ENCODE data around the gene BCAS1. TPM values are rescaled to one million over a fixed set of nuclear protein-coding genes. Genes with fewer than 3 reads are reported as not detected.

Gene BCAS1
- total RNA-seq, 4 donors from 2014 or later = not detected

DNA sequence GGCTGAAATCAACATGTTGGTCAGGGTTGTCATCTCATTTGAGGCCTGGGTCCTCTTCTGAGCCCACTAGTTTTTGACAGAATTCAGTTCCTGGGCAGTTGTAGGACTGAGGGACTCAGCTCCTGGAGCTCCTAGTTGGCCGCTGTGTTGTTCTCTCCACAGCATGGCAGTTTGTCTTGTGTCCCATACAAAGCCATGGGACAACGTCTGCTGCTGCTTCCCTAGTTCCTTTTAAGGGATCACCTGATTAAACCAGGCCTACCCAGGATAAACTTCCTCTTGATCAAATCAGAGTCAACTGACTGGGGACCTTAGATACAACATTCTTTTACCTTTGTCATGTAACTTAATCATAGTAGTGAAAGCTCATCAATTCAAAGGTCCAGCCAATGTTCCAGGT is 141.0 kb downstream of the BCAS1 start:
- TF ChIP-seq, protein P1, sequence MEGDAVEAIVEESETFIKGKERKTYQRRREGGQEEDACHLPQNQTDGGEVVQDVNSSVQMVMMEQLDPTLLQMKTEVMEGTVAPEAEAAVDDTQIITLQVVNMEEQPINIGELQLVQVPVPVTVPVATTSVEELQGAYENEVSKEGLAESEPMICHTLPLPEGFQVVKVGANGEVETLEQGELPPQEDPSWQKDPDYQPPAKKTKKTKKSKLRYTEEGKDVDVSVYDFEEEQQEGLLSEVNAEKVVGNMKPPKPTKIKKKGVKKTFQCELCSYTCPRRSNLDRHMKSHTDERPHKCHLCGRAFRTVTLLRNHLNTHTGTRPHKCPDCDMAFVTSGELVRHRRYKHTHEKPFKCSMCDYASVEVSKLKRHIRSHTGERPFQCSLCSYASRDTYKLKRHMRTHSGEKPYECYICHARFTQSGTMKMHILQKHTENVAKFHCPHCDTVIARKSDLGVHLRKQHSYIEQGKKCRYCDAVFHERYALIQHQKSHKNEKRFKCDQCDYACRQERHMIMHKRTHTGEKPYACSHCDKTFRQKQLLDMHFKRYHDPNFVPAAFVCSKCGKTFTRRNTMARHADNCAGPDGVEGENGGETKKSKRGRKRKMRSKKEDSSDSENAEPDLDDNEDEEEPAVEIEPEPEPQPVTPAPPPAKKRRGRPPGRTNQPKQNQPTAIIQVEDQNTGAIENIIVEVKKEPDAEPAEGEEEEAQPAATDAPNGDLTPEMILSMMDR (IDR thresholded peaks at IDR 0.05; ENCODE audit: low read depth) = no peak

DNA sequence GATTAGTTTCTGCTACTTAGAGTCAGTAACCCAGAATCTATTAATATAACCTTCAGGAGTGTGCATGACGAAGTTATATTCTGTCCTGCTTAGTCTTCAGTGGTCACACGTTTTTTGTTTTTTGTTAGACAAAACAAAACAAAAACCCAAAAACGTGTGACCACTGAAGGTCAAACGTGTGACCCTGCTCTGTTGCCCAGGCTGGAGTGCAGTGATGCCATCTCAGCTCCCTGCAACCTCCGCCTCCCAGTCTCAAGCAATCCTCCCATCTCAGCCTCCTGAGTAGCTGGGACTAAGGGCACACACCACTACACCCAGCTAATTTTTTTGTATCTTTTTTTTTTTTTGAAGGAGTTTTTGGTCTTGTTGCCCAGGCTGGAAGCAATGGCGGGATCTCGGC is 142.4 kb downstream of the BCAS1 start:
- TF ChIP-seq, protein P1 (IDR thresholded peaks at IDR 0.05; ENCODE audit: low read depth) = no peak

GRCh38 chr20:53926428-53927028 is 143.9 kb downstream of the BCAS1 start:
- TF ChIP-seq, protein P1 (IDR thresholded peaks at IDR 0.05; ENCODE audit: low read depth) = no peak

DNA sequence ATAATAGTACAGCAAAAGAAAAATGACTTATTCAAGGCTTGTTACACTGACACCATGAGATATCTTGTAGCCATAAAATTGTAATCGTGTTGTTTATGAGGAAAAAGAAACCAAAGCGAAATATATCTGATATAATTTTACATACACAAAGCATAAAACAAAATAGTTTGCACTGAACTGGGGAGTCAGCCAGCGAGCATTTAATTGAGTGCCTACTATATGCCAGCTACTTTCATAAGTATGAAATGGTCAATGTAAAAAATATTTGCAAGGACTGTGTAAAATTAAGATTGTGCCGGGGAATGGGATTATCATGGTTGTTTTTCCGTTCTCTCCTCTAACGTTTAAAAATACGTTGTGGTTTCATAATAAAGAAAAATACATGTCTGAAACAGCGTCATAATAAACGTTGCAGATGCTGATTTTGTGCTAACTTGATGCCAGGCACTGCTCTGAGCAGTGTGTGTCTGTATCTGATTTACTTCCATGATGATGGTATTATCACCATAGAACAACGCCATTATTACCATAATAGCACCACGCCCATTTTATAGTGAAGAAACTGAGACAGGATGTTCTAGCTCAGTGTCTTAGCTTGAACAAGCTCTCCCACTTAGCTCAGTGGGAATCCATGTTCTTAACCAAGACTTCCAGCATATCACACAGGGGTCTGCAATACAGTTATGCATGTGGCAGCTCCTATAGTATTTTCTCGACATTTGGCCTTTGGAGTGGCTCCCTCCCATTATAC is 144.6 kb downstream of the BCAS1 start:
- TF ChIP-seq, protein P1 (IDR thresholded peaks at IDR 0.05; ENCODE audit: low read depth) = no peak

DNA sequence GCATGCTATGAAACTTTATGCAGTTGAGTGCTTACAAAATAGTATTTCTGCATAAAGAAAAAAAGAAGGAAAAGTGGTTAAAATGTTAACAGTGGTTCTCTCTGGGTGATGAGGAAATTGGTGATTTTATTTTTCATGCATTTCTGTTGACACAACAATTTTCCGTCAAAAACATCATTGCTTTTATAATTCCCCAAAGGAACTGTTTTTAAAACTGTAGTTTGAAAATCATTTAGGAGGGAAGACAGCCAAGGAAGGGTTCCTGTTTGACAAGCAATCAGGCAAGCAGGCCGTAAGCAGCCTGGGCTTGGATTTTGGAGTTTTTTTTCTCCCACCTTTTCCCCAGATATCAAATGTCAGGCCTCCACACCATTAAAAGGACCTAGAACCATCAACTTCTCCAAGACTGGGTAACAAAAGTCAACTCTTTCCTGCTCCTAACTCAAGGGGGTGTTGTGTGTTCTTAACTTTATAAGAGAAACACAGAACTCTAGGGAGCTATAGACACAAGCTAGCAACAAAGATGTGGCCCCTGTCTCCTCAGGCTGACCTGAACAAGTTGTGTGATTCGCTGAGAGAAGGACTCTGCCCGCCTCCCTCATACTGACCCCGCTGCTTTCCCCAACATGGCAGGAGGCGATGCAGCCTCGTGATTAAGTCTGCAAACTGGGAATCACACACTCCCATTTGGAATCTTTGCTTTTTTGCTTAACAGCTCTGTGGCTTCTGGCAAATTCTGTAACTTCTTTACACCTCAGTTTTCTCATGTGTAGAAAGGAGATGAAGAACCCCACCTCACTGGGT is 146.6 kb downstream of the BCAS1 start:
- TF ChIP-seq, protein P1 (IDR thresholded peaks at IDR 0.05; ENCODE audit: low read depth) = peak; percentile 58

DNA sequence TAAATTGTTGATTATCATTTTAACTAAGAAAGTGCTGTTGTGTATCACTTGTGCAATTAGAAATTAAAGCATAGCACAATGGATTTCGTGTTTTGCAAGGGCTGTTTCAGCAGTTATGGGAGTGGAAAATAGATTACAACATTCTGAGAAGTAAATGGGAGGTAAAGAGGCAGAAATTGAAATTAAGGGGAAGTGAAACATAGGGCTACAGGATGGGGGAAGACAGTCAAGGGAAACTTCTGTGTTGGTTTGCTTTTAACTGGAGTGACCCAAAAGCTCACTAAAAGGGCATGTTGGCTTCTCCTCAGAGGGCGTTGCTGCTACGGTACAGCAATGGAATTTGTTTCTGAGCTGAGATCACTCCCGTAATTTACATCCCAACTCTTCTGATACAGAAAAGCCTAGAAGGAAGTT is 147.5 kb downstream of the BCAS1 start:
- TF ChIP-seq, protein P1 (IDR thresholded peaks at IDR 0.05; ENCODE audit: low read depth) = no peak

DNA sequence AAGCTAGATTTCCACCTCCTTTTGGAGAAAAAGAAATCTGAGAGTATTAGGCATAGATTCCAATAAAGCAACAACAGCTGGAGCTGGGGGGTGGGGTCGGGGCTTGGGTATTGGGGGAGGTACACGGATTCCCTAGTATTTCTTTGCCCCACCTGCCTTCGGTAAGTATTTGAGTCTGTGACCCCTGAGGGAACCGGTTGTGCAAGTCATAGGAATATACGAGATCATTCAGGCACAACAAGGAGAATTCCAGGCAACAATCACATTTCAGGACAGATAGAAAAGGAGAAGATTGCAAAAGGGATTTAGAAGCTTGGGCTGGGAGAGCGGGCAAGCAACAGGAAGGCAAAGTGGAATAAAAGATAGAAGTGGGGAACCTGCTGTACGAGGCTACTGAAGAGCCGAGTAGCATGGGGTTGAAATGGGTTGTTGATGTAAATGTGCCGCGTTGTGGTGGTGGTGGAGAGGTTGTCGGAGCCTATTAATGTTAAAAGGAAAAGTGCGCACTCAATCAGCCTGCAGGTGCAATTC is 148.9 kb downstream of the BCAS1 start:
- TF ChIP-seq, protein P1 (IDR thresholded peaks at IDR 0.05; ENCODE audit: low read depth) = peak; percentile 67

Measured in subcutaneous adipose tissue (tissue), 4 donors.